Cardiac muscle cell (in vitro differentiated cells and primary cell): ENCODE data around the gene DAZAP1. TPM values are rescaled to one million over a fixed set of nuclear protein-coding genes. Genes with fewer than 3 reads are reported as not detected.

ENCODE experiments used
- DNase-seq, 2 donors: peaks; one replicate each; pipeline versions ENCODE4 v3.0.0 to v3.0.0-alpha.2; 2010 to 2017; ENCODE audit warnings: low read depth in 1 of 2, low spot score in 1 of 2
- H3K27ac ChIP-seq: fragments of 200-600 bp; sonication (generic); 2 replicates; pipeline ENCODE4 v1.5.1; 2016
- H3K27me3 ChIP-seq: fragments of 200-600 bp; sonication (generic); 2 replicates; pipeline ENCODE4 v1.6.0; 2016; ENCODE audit warnings: control low read depth
- H3K36me3 ChIP-seq: fragments of 200-600 bp; sonication (generic); 2 replicates; pipeline ENCODE4 v1.5.1; 2016; ENCODE audit warnings: control low read depth
- H3K4me1 ChIP-seq: fragments of 200-600 bp; sonication (generic); 2 replicates; pipeline ENCODE4 v1.8.1; 2017; ENCODE audit warnings: low read depth, mild to moderate bottlenecking, mixed run types
- H3K4me3 ChIP-seq: fragments of 200-600 bp; sonication (generic); 2 replicates; pipeline ENCODE4 v1.5.1; 2016; ENCODE audit warnings: mild to moderate bottlenecking
- H3K9me3 ChIP-seq: fragments of 200-600 bp; sonication (generic); 2 replicates; pipeline ENCODE4 v1.5.1; 2017; ENCODE audit warnings: low read depth, mild to moderate bottlenecking, control low read depth
- CTCF ChIP-seq: IDR thresholded peaks from 2 replicates; pipeline ENCODE4 v1.5.1; 2012; ENCODE audit warnings: low read depth, mild to moderate bottlenecking, low read length
- polyA plus RNA-seq: library from polyadenylated mRNA; unstranded; fragments of >200 nt; fragmentation: Nextera tagmentation; extraction: Ambion mirVana; gene quantifications from 2 replicates; pipeline ENCODE4 v1.2.1, GENCODE V29; 2016
- total RNA-seq: library from RNA; depleted of rRNA; stranded (reverse); fragments of >200 nt; gene quantifications from 2 replicates; pipeline ENCODE4 v1.2.3, GENCODE V29; 2016

The DAZAP1 gene
- total and polyA plus RNA-seq, 2 experiments from 2014 or later: 43.0 to 112 TPM

GRCh38 chr19:1389033-1389940 lies 18.1 kb upstream of the DAZAP1 start:
- Histone ChIP-seq H3K4me3 (no peak overlapping the region), H3K27ac (no peak overlapping the region), H3K4me1 (no peaks in the 10 kb centered on the region), H3K36me3 (peaks cover 25% of the 10 kb centered on the region), H3K27me3 (no peaks in the 10 kb centered on the region), H3K9me3 (no peaks in the 10 kb centered on the region)
- DNase-seq: no peak
- TF ChIP-seq CTCF: no peak

GRCh38 chr19:1390890-1391423 lies 16.4 kb upstream of the DAZAP1 start:
- Histone ChIP-seq H3K4me3 (no peak overlapping the region), H3K27me3 (no peaks in the 10 kb centered on the region), H3K27ac (no peak overlapping the region), H3K4me1 (no peaks in the 10 kb centered on the region), H3K36me3 (peaks cover 25% of the 10 kb centered on the region), H3K9me3 (no peaks in the 10 kb centered on the region)
- TF ChIP-seq CTCF: no peak
- DNase-seq: no peak

- no peaks in the 10 kb centered on the region for H3K4me1 ChIP-seq
- H3K27ac ChIP-seq: no peak overlapping the region
- no peaks in the 10 kb centered on the region for H3K9me3 ChIP-seq
- no peaks in the 10 kb centered on the region for H3K27me3 ChIP-seq
- peaks cover 25% of the 10 kb centered on the region for H3K36me3 ChIP-seq
- TF ChIP-seq CTCF: no peak
- no peak overlapping the region for H3K4me3 ChIP-seq
- no peak for DNase-seq
These were observed 15.0 kb upstream of the DAZAP1 start for GRCh38 chr19:1392407-1392806.

GRCh38 chr19:1392939-1393530 lies 14.4 kb upstream of the DAZAP1 start:
- H3K27me3 ChIP-seq: no peaks in the 10 kb centered on the region
- no peak for TF ChIP-seq CTCF
- H3K36me3 ChIP-seq: peaks cover 25% of the 10 kb centered on the region
- H3K4me1 ChIP-seq: no peaks in the 10 kb centered on the region
- no peak overlapping the region for H3K27ac ChIP-seq
- DNase-seq: no peak
- no peaks in the 10 kb centered on the region for H3K9me3 ChIP-seq
- H3K4me3 ChIP-seq: no peak overlapping the region

- H3K4me1 ChIP-seq: no peaks in the 10 kb centered on the region
- no peaks in the 10 kb centered on the region for H3K9me3 ChIP-seq
- H3K27ac ChIP-seq: no peak overlapping the region
- no peak for TF ChIP-seq CTCF
- H3K27me3 ChIP-seq: no peaks in the 10 kb centered on the region
- H3K4me3 ChIP-seq: no peak overlapping the region
- H3K36me3 ChIP-seq: peaks cover 24% of the 10 kb centered on the region
- DNase-seq: no peak
These were observed 13.5 kb upstream of the DAZAP1 start for GRCh38 chr19:1393841-1394240.
